ENCODE measurements around the gene TPCN1.

The TPCN1 gene

DNA sequence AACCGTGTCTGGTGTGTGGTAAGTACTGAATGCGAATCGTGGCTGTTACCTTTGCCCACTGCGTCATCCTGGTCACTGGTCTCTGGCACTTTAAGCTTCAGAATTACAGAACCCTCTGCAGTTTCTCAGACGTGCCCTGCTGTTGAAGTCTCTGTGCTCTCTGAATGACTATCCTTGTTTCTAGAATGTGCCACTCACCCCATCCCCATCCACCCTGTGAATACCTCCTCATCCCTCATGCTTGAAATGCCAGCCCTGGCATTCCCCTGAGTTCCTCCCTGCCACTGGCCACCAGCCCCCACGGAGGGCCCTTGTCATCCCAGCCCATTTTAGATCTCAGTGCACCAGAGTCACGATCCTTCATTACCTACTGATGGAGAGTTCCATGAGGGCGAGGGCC is 21.3 kb downstream of the TPCN1 start:
- no peak for DNase-seq

DNA sequence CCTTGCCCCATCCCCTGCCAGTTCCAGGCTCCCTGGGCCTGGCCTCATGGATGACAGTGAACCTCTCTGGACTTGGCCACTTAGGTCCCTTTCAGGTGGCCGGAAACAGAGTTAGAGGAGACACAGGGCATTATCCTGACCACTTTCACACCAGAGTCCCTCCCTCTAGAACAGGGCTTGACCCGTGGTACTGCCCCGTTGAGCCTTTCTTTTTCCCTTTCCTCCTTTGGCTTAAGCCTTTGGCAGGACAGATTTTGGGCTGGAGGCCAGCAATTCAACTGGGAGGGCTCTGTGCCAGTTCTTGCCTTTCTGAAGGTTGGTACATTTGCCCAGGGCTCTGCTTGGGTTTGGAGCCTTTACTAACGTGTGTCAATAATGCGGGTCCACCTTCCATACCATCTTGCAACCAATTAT is 22.8 kb downstream of the TPCN1 start:
- DNase-seq, result no peak

DNA sequence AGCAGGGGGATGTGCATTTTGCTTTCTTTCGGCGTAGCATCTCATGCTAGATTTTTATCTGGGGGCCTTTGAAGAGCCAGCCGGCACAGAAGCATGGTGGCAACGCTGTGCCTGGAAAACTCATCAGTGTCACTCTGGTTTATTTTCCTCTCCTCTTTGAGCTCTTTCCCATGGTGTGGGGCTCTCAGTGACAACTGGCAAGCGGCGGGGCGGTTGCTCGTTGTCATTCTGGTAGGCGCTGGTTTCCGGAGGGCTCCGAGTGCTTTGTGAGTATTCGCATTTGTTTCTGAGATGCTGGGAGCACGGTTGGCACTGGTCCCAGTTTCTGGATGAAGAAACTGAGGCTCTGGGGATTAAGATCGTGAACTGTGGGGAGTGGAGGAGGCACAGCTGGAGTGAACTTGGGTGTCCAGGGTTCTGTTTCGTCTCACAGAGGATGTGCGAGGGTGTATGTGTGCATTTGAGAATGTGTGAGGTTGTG is 23.3 kb downstream of the TPCN1 start:
- DNase-seq, result no peak

DNA sequence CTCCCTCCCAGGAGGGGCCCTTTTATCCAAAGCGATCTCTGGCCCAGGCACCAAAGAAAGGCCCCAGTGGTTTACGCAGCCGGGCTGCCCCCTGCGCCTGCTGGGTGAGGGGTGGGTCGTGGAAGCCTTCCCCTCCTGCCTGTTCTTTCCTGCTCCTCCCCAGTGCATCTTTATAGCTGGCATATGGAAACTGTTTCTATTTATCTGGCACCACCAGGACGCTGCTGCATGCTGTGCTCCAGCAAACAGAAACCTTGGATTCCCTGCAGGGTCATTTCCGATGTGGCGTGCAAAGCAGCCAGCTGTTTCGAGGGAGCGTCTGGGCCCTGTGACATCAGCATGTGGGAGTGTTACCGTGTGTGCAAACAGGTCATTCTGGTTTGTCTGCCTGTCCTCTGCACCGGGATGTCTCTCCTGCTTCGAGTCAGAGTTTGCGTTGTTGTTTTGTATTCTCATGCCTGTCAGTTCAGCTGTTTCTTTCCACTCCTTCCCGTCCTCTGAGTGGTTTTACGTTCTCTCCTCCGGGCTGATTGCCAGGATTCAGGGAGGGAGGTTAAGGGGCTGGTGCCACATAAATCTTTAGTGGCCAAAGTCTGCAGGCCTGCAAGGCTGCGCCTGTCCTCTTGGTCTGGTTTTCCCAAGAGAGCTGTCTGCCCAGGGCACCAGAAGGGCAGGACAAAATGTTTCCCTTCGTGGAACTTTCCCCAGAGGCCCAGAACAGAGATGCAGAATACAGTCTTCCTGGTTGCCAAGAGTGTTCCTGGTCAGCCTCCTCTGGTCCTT is 24.6 kb downstream of the TPCN1 start:
- no peak for DNase-seq

DNA sequence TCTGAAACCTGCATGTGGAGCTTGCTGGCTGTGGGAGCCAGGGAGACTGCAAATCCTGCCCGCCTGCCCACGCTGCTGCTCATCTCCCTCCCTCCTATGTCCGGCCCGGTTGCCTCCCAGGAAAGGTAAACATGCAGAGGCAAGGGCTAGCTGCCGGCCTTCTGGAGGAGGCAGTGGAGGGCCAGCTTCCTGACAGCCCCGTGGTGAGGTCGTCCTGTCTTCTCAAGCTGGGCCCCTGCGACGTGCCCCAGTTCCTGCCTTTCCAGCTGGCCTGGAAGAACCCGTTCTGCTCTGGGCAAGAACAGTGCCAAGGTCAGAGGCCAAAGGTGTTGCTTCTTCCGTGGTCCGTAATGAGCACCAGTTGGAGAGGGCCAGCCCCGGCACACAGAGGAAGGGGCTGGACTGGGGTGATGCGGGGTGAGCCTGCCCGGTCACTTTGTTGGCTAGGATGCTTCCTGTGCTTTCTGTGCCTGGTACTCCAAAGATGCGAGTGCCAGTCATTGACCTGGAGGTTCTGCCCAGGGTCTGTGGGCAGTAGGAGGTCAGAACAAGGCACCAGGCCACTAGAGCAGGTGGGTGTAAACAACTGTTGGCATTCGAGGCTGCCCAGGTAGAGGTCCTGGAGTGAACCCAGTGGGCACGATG is 25.3 kb downstream of the TPCN1 start:
- no peak for DNase-seq

DNA sequence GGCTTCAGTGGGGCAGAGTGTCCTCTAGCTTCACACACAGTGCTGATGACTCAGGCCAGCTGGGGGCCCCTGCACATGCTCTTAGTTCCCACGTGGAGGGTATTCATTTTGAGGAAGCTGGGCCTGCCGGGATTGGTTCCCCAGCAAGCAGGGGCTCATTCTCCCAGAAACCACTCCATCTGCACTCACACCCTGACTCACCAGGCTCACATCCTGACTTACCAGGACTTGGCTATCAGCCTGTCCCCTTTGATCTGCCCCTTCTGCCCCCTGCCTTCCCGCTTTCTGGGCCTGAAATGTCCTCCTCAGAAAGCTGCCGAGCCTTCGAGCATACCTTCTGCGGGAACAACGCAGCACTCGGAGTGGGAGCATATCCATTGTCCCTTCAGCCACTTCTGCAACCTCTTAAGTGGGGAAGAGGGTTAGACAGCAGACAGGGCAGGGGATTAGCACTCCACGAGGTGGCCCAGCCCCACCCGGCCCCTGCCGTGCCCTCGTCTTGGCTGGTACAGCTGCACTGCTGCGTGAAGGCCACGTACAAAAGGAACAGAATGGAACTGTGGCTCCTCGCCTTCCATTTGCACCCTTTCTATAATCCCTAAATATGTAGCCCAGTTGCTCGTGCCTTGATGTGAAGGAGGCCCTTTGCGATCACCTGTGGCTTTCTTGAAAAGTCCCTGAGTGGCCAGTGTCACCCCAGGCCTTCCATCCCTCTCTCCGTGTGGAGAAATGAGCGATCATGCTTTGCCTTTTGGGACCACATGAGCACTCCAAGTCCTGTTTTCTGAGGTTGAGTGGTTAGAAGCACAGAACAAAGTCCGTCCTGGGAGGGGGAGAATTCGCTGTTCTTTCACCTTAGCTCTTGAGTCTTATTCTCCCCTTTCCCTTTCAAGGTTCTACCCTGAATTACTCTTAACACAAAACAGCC is 26.1 kb downstream of the TPCN1 start:
- no peak for DNase-seq

DNA sequence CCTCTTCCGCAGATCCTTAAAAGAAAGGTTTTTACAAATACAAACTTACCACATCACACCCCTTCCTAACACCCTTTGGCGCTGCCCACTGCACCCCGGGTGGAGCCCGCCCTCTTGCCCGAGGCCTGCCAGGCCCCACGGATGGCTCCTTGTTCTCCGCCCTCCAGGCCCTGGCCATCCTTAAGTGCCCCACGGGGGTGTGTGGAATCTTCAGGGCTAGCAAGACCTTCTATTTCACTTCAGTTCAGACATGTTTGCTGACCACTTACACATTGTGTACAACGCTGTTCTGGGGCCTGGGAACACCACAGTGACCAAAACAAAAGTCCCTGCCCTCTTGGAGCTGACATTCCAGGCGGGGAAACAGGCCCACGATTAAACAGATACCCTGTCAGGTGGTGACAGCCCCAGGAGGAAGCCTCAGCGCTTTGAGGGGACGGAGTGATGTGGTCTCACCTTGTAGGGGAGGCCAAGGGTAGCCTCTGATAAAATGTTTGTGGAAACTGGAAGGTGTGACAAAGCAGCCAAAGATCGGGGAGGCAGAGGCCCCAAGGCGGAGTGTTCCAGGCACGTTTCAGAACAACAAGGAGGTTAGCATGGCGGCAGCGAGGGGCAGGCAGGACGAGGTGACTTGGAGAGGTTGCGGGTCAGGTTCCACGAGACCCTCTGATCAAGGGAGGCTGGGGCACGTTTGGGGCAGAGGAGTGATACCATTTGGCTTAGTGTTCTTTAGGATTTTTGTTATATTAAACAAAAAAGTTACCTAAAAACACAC is 27.0 kb downstream of the TPCN1 start:
- no peak for DNase-seq

DNA sequence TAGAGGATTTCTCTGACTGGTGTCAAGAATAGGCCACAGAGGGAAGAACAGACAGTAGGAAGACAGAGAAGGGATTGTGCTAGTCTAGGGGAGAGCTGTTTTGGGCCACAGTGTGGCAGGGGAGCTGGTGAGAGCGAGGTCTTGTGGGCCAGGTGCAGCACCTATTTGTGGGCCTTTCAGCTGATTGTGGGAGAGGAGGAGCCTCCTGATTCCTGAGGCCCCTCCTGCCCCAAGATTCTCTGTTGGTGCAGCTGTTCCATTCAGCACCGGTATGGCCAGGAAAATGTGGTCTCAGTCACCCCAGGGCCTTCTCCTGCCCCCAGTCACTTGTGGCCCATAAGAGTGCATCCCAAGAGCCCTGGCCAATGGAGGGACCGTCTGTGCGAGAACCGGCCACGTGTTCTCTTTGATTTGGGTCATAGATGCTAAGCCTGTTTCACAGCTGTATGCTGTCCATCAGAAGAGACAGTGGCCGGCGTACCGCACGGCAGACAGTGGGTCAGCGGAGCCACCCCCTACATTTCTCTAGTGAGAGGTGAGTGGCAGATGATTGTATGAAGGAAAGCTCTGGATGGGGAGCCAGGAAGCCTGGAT is 27.7 kb downstream of the TPCN1 start:
- no peak for DNase-seq

DNA sequence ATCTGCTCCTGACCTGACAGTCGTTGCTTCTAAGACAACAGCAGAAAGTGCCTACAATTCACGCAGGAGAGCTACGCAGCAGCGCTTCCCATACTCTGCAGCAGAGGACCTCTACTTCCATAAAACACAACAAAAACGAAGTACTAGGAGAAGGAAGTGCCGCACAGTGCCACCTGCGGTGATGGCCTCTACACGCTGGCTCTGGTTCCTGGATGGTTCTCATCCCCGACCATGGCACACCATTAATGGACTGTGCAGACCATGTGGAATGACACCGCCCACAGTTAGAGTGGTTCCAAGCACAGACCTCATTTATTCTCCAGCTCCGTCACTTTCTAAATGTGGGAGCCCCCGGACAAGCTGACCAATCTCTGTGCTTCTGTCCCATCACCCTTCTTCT is 28.3 kb downstream of the TPCN1 start:
- no peak for DNase-seq

DNA sequence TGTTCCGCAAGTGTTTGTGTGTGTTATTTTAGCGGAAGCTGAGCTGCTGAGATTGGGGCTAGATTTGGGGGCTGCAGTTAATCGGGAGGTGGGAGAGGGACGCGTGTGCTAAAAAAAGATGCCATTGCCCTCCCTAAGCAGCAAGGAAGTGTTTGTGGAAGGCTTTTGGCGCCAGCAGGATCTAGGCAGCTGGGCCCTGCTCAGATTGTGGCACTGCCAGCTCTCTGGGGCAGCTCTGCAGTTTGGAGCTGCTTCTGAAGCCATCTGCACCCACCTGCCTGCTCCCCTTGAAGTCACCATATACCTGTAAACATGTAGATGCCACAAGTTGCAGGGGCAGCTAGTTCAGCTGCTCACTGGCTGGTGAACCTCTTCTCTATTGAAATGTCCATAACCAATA is 28.8 kb downstream of the TPCN1 start:
- DNase-seq, result no peak

DNA sequence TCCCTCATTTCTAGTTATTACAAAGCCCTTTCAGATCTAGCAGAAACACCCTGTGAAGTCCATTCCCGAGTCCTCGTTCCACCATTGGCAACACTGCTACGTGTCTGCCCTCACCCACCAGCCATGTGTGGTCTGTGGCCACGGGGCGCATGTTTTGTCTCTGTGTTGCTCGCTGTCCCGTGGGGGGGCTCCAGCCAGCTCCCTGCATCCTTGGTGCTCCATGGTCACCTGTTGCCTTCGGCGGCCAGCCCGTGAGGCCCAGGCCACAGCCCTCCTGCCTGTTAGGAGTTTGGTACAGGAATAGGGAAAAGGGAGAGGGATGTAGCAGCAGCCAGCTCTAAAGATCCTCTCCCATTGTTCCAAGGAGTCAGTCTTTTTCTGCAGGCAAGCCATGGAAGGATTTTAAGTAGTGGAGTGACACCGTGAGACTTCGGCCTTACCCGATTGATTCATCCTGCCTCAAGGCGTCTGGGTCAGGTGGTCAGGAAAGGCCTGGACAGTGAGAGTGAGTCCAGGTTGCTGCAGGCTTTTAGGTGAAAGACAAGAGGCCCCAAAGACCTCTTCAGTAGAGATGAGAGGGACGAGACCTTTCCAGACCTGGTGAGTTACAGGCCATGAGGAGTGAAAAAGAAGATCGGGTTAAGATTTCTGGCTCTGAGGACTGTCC is 30.3 kb downstream of the TPCN1 start:
- DNase-seq, result no peak

DNA sequence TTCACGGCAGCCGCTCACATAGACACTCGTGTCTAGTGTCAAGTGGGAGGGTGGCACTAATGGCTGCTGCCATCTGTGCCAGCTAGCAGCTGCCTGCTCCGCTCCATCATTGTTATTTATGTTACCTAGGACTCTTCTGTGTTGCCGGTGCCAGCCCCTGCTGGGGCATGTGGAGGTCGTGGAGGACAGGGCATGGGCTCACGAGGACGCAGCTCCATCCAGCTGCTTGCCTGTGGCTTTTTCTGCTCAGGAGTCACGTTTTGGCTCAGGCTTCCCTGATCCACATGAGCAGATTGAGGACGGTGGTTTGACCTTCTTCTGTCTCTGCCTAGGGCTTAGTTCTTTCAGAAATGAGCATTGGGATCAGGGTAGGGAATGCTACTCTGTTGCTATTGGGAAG is 31.2 kb downstream of the TPCN1 start:
- no peak for DNase-seq

DNA sequence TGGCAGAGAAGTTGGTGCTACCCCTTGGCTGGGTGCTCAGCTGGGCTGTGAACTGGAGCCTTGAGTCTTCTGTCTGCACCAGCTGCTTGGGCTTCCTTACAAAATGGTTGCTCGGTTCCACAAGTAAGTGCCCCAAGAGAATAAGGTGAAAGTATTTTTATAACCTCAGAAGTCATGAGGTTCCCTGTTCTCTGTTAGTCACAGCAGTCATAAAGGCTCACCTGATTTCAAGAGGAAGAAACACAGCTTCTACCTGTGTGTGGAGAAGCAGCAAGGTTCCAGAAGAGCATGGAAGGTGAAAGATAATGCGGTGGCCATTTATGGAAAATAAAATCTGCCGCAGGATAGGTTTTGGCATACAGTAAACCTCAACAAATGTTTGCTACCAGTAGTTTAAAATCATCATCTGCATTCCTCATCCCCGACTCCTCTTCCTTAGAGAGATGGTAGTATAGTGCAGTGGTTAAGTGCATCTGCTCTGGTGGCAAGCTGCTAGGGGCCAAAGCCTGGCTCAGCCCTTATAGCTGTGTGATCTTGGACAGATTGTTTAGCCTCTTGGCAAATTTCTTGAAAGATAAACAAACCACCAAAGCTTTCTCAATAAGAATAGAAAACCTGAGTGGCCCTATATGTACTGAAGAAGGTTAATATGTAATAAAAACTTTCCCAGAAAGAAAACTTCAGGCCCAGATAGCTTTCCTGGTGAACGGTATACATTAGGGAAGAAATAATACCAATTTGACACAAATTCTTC is 32.4 kb downstream of the TPCN1 start:
- no peak for DNase-seq

DNA sequence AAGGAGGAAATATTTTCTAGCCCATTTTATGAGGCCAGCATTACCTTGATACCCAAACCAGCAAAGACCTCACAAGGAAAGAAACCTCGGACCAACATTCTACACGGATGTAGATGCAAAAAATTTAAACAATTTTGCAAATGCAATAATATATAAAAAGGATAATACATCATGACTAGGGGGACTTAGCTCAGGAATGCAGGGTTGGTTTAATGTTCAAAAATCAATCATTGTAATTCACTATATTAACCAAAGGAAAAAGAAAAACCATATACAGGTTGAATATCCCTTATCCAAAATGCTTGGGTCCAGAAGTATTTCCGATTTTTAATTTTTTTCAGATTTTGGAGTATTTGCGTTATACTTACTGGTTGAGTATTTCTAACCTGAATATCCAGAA is 33.0 kb downstream of the TPCN1 start:
- no peak for DNase-seq

DNA sequence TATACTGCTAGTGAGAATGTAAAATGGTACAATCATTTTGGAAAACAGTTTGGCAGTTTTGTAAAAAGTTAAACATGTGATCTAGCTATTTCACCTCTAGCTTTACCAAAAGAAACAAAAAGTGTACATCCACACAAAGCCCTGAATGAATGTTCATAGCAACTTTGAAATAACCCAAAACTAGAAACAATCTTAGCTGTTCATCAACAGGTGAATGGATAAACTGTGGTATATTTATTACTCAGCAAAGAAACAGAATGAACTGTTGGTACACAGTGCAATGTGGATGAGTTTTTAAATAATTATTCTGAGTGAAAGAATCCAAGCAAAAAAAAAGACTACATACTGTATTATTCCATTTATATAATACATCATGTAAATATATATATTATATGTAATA is 36.3 kb downstream of the TPCN1 start:
- no peak for DNase-seq

DNA sequence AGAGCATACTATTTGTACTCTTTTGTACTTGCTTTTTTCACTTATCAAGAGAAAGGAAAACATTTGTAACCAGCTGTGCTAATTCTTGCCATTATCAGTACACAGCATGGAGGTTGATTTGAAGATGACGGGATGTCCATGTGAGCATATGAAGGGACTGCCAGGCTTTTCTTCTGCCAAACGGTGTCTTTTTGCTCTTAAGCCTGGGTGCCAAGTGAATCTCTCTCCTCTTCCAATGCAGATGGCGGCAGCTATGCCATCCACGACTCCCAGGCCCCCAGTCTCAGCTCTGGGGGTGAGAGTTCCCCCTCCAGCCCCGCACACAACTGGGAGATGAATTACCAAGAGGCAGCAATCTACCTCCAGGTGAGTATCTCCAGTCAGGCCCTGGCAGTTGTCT is 38.9 kb downstream of the TPCN1 start:
- no peak for DNase-seq

DNA sequence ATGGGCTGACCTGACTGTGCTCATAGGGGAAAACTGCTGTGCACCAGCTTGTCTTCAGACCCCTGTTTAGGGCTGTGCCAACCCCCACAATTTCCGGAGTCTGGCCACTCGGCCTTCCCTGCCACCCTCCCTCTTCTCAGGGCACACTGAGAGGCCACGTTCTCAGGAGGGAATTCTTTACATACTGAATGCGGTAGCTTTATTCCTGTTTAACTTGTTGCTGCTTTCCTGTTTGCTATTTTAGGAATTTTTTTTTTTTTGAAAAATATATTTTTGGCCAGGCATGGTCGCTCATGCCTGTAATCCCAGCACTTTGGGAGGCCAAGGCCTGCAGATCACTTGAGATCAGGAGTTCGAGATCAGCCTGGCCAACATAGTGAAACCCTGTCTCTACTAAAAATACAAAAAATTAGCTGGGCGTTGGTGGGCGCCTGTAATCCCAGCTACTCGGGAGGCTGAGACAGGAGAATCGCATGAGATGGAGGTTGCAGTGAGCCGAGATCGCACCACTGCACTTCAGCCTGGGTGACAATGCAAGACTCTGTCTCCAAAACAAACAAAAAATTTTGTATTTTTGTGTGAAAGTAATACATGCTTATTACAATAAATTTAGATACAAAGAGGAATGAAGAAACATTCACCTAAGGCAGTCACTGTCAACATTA is 39.5 kb downstream of the TPCN1 start:
- DNase-seq, result no peak

DNA sequence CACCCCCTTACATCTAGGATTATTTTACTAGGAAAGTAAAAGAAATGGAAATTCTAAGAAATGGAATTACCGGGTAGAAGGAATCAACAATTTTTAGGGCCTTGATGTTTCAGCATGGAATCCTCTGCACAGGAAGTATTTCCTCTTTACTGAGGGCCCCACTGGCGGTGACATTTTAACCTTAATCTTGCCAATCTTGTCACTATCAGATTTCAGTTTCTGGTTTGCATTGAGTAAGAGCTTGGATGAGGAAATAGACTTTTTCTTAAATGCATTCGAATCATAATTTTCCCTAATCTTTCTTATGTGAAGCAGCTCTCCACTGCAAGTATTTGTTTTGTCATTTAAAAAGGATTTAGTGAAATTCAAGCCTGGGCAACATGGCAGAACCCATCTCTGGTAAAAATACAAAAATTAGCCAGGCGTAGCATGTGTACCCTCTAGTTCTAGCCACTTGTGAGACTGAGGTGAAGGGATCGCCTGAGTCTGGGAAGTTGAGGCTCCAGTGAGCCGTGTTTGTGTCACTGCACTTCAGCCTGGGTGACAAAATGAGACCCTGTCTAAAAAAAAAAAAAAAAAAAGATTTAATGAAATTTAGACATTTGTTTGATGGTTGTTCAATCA is 40.7 kb downstream of the TPCN1 start:
- peak; percentile 15 for DNase-seq

DNA sequence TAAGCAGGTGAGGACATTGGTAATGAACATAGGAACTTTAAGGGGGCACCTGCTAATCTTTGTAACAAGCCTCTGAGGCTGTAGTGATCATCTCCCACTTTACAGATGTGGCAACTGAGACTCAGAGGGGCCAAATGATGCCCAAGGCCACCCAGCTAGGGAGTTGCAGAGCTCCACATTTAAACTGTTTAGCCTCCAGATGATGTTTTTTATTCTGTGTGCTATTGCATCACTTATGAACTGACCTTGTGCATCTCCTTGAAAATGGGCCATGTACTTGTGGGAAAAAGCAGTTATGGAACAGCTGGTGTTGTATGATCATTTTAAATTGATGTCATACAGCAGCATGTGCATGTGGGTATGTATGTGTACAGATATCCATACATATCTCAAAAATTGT is 41.4 kb downstream of the TPCN1 start:
- no peak for DNase-seq

DNA sequence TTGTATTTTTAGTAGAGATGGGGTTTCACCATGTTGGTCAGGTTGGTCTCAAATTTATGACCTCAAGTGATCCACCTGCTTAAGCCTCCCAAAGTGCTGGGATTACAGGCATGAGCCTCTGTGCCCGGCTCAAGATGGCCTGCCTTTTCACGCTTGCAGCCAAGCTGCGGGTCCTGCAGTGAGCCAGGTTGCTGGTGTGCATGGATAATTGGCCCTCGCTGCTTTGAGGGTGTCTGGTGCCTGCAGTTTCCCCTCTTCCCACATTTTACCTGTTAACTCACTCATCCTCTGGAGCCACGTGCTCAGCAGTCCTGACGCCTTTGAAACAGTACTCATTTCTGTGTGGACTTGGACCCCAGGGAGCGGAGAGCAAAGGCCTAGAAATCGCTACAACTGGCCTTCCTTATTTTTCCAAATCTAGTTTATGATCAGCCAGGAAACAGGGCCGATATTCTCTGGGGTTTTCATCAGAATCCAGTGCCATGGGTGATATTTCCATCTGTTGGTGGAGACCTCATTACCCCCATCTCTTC is 42.2 kb downstream of the TPCN1 start:
- DNase-seq, result no peak
